Activated CD8-positive, alpha-beta memory T cell treated with anti-CD3 and anti-CD28 coated beads for 48 hours (primary cell): ENCODE measurements around the gene PCDHB9.
"Not testable (repeated sequence)": the region's sequence is repeated elsewhere in the genome, so short reads cannot be mapped to it uniquely, and the experiment has no call there.

Experiments used
- DNase-seq, 3 experiments: peaks; one replicate each; pipeline ENCODE4 v3.0.0-alpha.2; 2020; ENCODE audit warnings: low read depth in 2 of 3, low spot score in 2 of 3

Gene PCDHB9

DNA sequence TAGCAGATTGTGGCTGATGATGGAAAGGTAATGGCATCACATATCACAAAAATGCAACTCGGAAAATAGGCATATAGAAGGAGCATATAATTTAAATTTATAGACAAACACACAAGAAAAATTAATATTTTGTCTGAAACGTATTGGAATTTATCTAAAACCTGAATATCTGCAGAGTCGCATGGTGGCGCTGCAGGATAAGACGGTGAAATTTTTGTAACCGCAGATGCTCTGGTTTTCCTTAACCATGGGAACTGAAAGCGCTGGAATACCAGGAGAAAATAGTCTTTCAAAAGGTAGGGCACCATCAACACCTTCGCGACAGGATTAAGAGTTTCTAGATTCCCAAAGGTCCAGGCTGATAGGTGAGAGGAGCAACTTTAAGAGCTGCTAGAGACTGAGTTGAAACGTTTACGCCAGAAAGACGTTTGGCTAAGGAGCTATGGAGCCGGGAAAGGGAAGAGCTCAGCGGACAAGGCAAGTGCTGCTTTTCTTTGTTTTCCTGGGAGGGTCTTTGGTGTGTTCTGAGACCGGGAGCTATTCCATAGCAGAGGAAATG lies 47.2 kb downstream of the PCDHB9 start:
- DNase-seq = no peak

DNA sequence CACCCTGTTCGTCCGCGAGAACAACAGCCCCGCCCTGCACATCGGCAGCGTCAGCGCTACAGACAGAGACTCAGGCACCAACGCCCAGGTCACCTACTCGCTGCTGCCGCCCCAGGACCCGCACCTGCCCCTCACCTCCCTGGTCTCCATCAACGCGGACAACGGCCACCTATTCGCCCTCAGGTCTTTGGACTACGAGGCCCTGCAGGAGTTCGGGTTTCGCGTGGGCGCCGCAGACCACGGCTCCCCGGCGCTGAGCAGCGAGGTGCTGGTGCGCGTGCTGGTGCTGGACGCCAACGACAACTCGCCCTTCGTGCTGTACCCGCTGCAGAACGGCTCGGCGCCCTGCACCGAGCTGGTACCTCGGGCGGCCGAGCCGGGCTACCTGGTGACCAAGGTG lies 49.0 kb downstream of the PCDHB9 start:
- DNase-seq = not testable (repeated sequence)

DNA sequence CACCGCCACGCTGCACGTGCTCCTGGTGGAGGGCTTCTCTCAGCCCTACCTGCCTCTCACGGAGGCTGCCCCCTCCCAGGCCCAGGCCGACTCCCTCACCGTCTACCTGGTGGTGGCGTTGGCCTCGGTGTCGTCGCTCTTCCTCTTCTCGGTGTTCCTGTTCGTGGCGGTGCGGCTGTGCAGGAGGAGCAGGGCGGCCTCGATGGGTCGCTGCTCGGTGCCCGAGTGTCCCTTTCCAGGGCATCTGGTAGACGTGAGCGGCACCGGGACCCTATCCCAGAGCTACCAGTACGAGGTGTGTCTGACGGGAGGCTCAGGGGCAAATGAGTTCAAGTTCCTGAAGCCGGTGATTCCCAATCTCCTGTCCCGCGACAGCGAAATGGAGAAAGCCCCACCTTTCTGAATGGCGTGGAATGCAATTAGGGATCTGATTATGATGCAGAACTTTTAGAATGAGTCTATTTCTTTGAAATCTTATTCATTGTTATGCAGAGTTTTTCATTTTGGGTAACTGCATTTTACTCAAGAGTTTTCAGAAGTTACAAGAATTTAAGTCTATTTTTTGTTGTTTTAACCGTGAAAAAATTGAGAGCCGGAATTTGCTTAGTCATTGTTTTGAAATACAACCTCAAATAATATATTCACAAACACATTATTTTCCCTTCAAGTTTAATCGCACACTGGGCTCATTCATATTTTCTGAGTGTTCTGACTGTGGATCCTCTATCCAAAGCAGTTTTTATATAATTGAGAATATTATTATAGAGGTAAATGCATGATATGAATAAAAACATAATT lies 49.8 kb downstream of the PCDHB9 start:
- DNase-seq = no peak
